GM21423 (cell line): ENCODE data around the gene SPTAN1.
"Not testable (repeated sequence)": the region's sequence is repeated elsewhere in the genome, so short reads cannot be mapped to it uniquely, and the experiment has no call there.

ENCODE experiments used
- ATAC-seq: cut with Tn5 transposase; IDR thresholded peaks from one replicate; pipeline ENCODE4 v1.9.1; 2021; ENCODE audit warnings: mild to moderate bottlenecking, moderate library complexity; ENCODE audit not compliant: unreplicated experiment

Gene SPTAN1

DNA sequence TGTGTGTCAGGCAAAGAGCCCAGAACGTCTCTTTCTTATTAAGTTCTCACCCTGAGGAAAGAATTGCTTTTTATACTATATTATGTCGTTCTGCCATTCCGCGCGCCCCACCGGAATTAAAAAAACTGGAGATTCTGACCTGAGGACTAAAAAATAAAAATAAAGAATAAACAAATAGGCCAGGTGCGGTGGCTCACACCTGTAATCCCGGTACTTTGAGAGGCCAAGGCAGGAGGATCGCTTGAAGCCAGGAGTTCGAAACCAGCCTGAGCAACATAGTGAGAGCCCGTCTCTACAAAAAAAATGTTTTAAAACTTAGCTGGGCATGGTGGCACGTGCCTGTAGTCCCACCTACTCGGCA lies 104.9 kb downstream of the SPTAN1 start:
- no peak for ATAC-seq

DNA sequence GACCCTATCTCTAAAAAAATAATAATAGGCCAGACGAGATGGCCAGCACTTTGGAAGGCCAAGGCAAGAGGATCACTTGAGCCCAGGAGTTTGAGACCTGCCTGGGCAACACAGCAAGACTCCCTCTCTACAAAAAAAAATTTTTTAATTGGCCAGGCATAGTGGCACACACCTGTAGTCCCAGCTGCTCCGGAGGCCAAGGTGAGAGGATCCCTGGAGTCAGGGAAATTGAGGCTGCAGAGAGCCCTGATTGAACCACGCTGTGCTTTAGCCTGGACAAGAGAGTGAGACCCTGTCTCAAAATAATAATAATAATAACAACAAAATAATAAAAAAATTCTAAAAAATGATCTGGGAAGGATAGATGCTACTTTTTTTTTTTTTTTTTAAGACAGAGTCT lies 105.4 kb downstream of the SPTAN1 start:
- ATAC-seq: no peak

GRCh38 chr9:128666481-128666941 lies 114.1 kb downstream of the SPTAN1 start:
- ATAC-seq: not testable (repeated sequence)

DNA sequence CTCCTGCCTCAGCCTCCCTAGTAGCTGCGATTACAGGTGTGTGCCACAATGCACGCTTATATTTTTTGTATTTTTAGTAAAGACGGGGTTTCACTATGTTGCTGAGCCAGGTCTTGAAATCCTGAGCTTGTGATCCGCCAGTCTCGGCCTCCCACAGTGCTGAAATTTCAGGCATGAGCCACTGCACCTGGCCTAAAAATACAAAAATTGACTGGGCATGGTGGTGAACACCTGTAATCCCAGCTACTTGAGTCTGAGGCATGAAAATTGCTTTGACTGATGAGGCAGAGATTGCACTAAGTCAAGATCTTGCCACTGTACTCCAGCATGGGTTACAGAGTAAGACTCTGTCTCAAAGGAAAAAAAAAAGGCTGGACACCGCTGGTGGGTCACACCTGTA lies 117.4 kb downstream of the SPTAN1 start:
- ATAC-seq: no peak

DNA sequence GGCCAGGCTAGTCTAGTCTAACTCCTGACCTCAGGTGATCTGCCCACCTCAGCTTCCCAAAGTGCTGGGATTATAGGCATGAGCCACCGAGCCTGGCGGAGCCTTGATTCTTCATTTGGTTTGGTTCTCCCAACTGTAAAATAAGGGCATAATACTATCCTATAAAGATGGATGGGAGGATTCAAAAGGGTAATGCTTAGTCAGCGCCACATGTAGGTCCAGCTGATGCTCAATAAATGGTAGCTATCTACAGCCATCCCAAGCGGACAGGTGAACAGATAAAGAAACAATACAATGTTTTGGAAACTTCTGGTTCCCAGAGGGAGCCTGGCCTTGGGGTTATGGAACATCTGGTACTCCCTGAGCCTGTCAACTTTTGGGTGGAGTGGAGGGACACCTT lies 123.0 kb downstream of the SPTAN1 start:
- no peak for ATAC-seq

DNA sequence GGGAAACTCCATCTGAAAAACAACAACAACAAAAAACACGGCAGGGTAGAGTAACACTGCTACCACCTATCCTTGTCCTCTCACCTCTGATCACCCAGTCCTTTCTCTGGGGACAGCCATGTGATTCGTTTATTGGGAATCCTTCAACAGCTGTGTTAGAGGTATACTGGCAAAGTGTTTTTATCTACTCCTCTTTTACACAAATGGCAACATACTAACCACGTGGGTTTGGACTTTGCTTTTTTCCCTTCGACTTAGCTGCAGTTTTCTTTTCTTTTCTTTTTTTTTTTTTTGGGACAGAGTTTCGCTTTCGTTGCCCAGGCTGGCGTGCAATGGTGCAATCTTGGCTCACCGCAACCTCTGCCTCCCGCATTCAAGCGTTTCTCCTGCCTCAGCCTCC lies 125.4 kb downstream of the SPTAN1 start:
- ATAC-seq: no peak
